OCI-LY7 (cell line): ENCODE measurements around the gene AGK. TPM values are rescaled to one million over a fixed set of nuclear protein-coding genes. Genes with fewer than 3 reads are reported as not detected.
A peak's percentile ranks its signal among the peaks of the same experiment; 100 is the strongest.

Experiments used
- BruUV-seq: library from RNA; stranded (reverse); fragments of 400-500 nt; replicated peaks from 2 replicates; lab custom pipeline; 2021; lab: Mats Ljungman, UMichigan
- CTCF ChIA-PET: fragments of 300-600 bp; sonication (Branson Sonifier 250); formaldehyde crosslinking; loops from one replicate; lab custom pipeline; 2022; ENCODE audit warnings: antibody characterized with exemption; ENCODE audit not compliant: unreplicated experiment; lab: Charles Lee
- POLR2A ChIA-PET: fragments of 300-600 bp; sonication (Branson Sonifier 250); formaldehyde crosslinking; loops from one replicate; lab custom pipeline; 2022; ENCODE audit warnings: antibody characterized with exemption; lab: Charles Lee
- DNase-seq: peaks from one replicate; pipeline ENCODE4 v3.0.0-alpha.2; 2015; ENCODE audit warnings: low spot score
- H2AFZ ChIP-seq: fragments of 200-600 bp; sonication (generic), shearing (Covaris generic); 2 replicates; pipeline ENCODE4 v1.6.1; 2014; ENCODE audit warnings: mild to moderate bottlenecking, antibody characterized with exemption, low read length, moderate library complexity
- H3K27ac ChIP-seq: fragments of 200-600 bp; sonication (generic); 2 replicates; pipeline ENCODE4 v1.5.1; 2014; ENCODE audit warnings: mixed run types, low read depth, mild to moderate bottlenecking, moderate library complexity, low read length, inconsistent platforms; ENCODE audit not compliant: poor library complexity, severe bottlenecking
- H3K36me3 ChIP-seq: fragments of 200-600 bp; sonication (generic); 2 replicates; pipeline ENCODE4 v1.6.1; 2014; ENCODE audit warnings: mild to moderate bottlenecking, antibody characterized with exemption, low read length, moderate library complexity, mixed read lengths; ENCODE audit not compliant: insufficient read depth
- H3K4me1 ChIP-seq: fragments of 200-600 bp; sonication (generic); 2 replicates; pipeline ENCODE4 v1.5.1; 2014; ENCODE audit warnings: mild to moderate bottlenecking, low read length; ENCODE audit not compliant: insufficient read depth, poor library complexity, severe bottlenecking
- H3K4me2 ChIP-seq: fragments of 200-600 bp; sonication (generic); 2 replicates; pipeline ENCODE4 v1.6.1; 2014; ENCODE audit warnings: mild to moderate bottlenecking, low read length
- H3K4me3 ChIP-seq: fragments of 200-600 bp; sonication (generic); 2 replicates; pipeline ENCODE4 v1.5.1; 2014; ENCODE audit warnings: mild to moderate bottlenecking, low read depth, low read length; ENCODE audit not compliant: poor library complexity, severe bottlenecking
- H3K79me2 ChIP-seq: fragments of 200-600 bp; sonication (generic); 2 replicates; pipeline ENCODE4 v1.6.1; 2016; ENCODE audit warnings: low read depth, mild to moderate bottlenecking, low read length, moderate library complexity, mixed read lengths; ENCODE audit not compliant: insufficient read depth
- H3K9me2 ChIP-seq: fragments of 200-600 bp; sonication (generic); 2 replicates; pipeline ENCODE4 v1.6.1; 2016; ENCODE audit warnings: mild to moderate bottlenecking, low read length, mixed read lengths; ENCODE audit not compliant: insufficient read depth
- H3K9me3 ChIP-seq: fragments of 200-600 bp; sonication (generic); 2 replicates; pipeline ENCODE4 v1.6.1; 2014; ENCODE audit warnings: mild to moderate bottlenecking, mixed run types, low read length, mixed read lengths
- H4K20me1 ChIP-seq: fragments of 200-600 bp; sonication (generic); 2 replicates; pipeline ENCODE4 v1.6.1; 2014; ENCODE audit warnings: mild to moderate bottlenecking, antibody characterized with exemption, low read length, moderate library complexity, mixed read lengths; ENCODE audit not compliant: insufficient read depth
- CTCF ChIP-seq: fragments of 200-600 bp; sonication (generic); conservative IDR thresholded peaks from 2 replicates; pipeline ENCODE4 v1.5.1; 2014; ENCODE audit warnings: mild to moderate bottlenecking, antibody characterized with exemption, low read length, moderate library complexity, mixed read lengths
- EZH2phosphoT487 ChIP-seq: fragments of 200-600 bp; sonication (generic); IDR thresholded peaks from 2 replicates; pipeline ENCODE4 v1.6.1; 2018; ENCODE audit warnings: low read depth, borderline replicate concordance, mild to moderate bottlenecking, mixed run types, antibody characterized with exemption, low read length, moderate library complexity, mixed read lengths
- intact Hi-C: fragments of 100-400 bp; cut with micrococcal nuclease; formaldehyde crosslinking; loops from one replicate; pipeline ENCODE4 v1.10.0; 2022; ENCODE audit not compliant: unreplicated experiment
- total RNA-seq, 2 experiments: library from RNA; depleted of rRNA in 1 of 2; stranded (reverse); fragments of >200 nt in 1 of 2; shearing (Covaris generic) in 1 of 2; gene quantifications; 2 replicates each; pipeline ENCODE4 v1.2.3, GENCODE V29; 2014 to 2022

Gene AGK
- total RNA-seq, 2 experiments from 2014 or later: 31.2 to 33.6 TPM

GRCh38 chr7:141550386-141551093 is 670 bp upstream of the AGK start:
- Histone ChIP-seq H3K79me2 (no peaks in the 10 kb centered on the region; the same call in 1 of the 2 replicates), H3K36me3 (0 out of 2 replicates have a peak, but pooled peaks cover 3% of the 10 kb centered on the region), H2AFZ (peak overlapping the region; percentile 98), H3K4me1 (peaks cover 21% of the 10 kb centered on the region), H4K20me1 (no peaks in the 10 kb centered on the region), H3K4me2 (peak overlapping the region; percentile 80), H3K9me3 (no peaks in the 10 kb centered on the region), H3K27ac (no peak overlapping the region), H3K9me2 (no peaks in the 10 kb centered on the region), H3K4me3 (peak overlapping the region; percentile 90)
- CTCF ChIA-PET: interaction anchor here (1.1 kb wide), 1 partner anchor 17 kb away, joined by 3 read pairs; no protein-coding TSS in a partner anchor
- intact Hi-C loops: loop anchor here (5.0 kb wide), 1 partner anchor 187 kb away; the partner anchor contains the start of gene SSBP1
- TSS peak; percentile 86 for BruUV-seq
- no peak for DNase-seq
- POLR2A ChIA-PET: interaction anchor here (0.7 to 2.3 kb wide), 8 partner anchors 10 to 536 kb away, joined by 3 to 6 read pairs (median 4); partner anchors contain the start of genes MRPS33 and SSBP1
- TF ChIP-seq CTCF: no peak
- no peak for TF ChIP-seq EZH2phosphoT487

DNA sequence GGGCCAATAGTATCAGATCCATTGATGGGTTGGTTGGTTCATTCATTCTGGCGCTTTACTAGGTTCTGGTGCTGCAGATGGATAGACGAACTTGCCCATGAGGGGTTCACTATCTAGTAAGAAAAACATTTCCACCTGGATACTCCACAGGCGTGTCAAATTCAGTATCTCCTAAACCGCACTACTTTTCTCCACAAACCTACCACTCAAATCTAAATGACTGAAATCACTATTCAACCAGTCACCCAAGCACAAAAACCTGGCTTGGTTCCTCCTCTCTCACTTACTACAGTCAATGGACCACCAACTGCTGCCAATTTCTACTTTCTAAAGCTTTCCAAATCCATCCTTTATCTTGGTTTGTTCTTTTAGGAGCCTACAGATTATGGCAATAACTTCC is 572 bp downstream of the AGK start:
- Histone ChIP-seq H3K9me2 (no peaks in the 10 kb centered on the region), H2AFZ (peak overlapping the region; percentile 98; the same call in 1 of the 2 replicates), H3K4me3 (peak overlapping the region; percentile 90), H3K27ac (no peak overlapping the region), H3K4me1 (peaks cover 21% of the 10 kb centered on the region), H3K36me3 (peaks cover 9% of the 10 kb centered on the region), H3K79me2 (no peaks in the 10 kb centered on the region; the same call in 1 of the 2 replicates), H3K4me2 (peak overlapping the region; percentile 80), H3K9me3 (no peaks in the 10 kb centered on the region), H4K20me1 (no peaks in the 10 kb centered on the region)
- TF ChIP-seq CTCF: no peak
- TF ChIP-seq EZH2phosphoT487: no peak
- intact Hi-C loops: loop anchor here (5.0 kb wide), 1 partner anchor 186 kb away; the partner anchor contains the start of gene SSBP1
- DNase-seq: peak; percentile 2
- ChIA-PET CTCF (no interaction called here), POLR2A (interaction anchor here (0.8 to 2.3 kb wide), 2 partner anchors 81 to 537 kb away, joined by 3 to 6 read pairs; partner anchors contain the start of gene MRPS33)
- no TSS peak for BruUV-seq
